Measurements from ENCODE around the gene ABHD18.
A peak's percentile ranks its signal among the peaks of the same experiment; 100 is the strongest.
"Not testable (repeated sequence)": the region's sequence is repeated elsewhere in the genome, so short reads cannot be mapped to it uniquely, and the experiment has no call there.

ABHD18 gene
- long read RNA-seq, donor 1, result 0 reads
- long read RNA-seq, donor 2, result 0 reads
- long read RNA-seq, donor 3, result 0 reads
- long read RNA-seq, donor 4, result 0 reads
- long read RNA-seq, donor 5, full-length matches to known transcripts, result 1 of 1 reads
- long read RNA-seq, donor 5, partial matches to known transcripts, result 0 of 1 reads
- long read RNA-seq, donor 5, other reads (novel, unspliced or antisense), result 0 of 1 reads
- long read RNA-seq, donor 6, result 0 reads
- long read RNA-seq, donor 7, result 0 reads
- long read RNA-seq, donor 8, partial matches to known transcripts, result 8 of 8 reads
- long read RNA-seq, donor 8, other reads (novel, unspliced or antisense), result 0 of 8 reads

GRCh38 chr4:127965062-127965802 lies at the start of gene ABHD18, which contains the start of gene MFSD8:
Gene ABHD18 (plus strand): TSS chr4:127965406. CDS start chr4:127982956, 17,550 bp downstream.
Gene MFSD8 (minus strand): TSS chr4:127965173. CDS start chr4:127965133, 40 bp downstream.
- DNase-seq, result peak; percentile 98

GRCh38 chr4:127916512-127916911 lies 48.7 kb upstream of the ABHD18 start:
- no peak for DNase-seq

- no peak for DNase-seq
Measured at GRCh38 chr4:127917151-127917550, 48.1 kb upstream of the ABHD18 start.

GRCh38 chr4:127920521-127920920 lies 44.7 kb upstream of the ABHD18 start:
- no peak for DNase-seq

- no peak for DNase-seq
Measured at GRCh38 chr4:127922226-127922625, 43.0 kb upstream of the ABHD18 start.

GRCh38 chr4:127925720-127926119 lies 39.5 kb upstream of the ABHD18 start:
- DNase-seq, result not testable (repeated sequence)

GRCh38 chr4:127930175-127930574 lies 35.0 kb upstream of the ABHD18 start:
- no peak for DNase-seq

- DNase-seq, result not testable (repeated sequence)
Measured at GRCh38 chr4:127931836-127932235, 33.4 kb upstream of the ABHD18 start.

- no peak for DNase-seq
Measured at GRCh38 chr4:127936974-127937373, 28.2 kb upstream of the ABHD18 start.

- no peak for DNase-seq
Measured at GRCh38 chr4:127957105-127957504, 8.1 kb upstream of the ABHD18 start.

GRCh38 chr4:127959794-127960193 lies 5.4 kb upstream of the ABHD18 start:
- no peak for DNase-seq

GRCh38 chr4:127963633-127964398 lies 1.4 kb upstream of the ABHD18 start:
- DNase-seq, result peak; percentile 22

- DNase-seq, result peak; percentile 92
Measured at GRCh38 chr4:127964426-127965061, 662 bp upstream of the ABHD18 start.

- DNase-seq, result no peak
Measured at GRCh38 chr4:127965803-127966175, 583 bp downstream of the ABHD18 start.

- DNase-seq, result no peak
Measured at GRCh38 chr4:127967141-127967775, 2.1 kb downstream of the ABHD18 start.

GRCh38 chr4:127968586-127968985 lies 3.4 kb downstream of the ABHD18 start:
- no peak for DNase-seq

GRCh38 chr4:127970925-127971324 lies 5.7 kb downstream of the ABHD18 start:
- not testable (repeated sequence) for DNase-seq

- no peak for DNase-seq
Measured at GRCh38 chr4:127975121-127975770, 10.0 kb downstream of the ABHD18 start.

- DNase-seq, result no peak
Measured at GRCh38 chr4:127978930-127979329, 13.7 kb downstream of the ABHD18 start.

GRCh38 chr4:127982445-127982844 lies 17.2 kb downstream of the ABHD18 start:
- no peak for DNase-seq

- DNase-seq, result no peak
Measured at GRCh38 chr4:127985989-127986388, 20.8 kb downstream of the ABHD18 start.
